HCT116 (cell line): Measurements from ENCODE around the gene ADM5. TPM values are rescaled to one million over a fixed set of nuclear protein-coding genes. Genes with fewer than 3 reads are reported as not detected.

ENCODE experiments used
- ATAC-seq: fragments of 200-7000 bp; cut with Tn5 transposase; 2 replicates; pipeline ENCODE4 v1.9.1; 2020; ENCODE audit warnings: mild to moderate bottlenecking, moderate library complexity
- BruUV-seq: library from RNA; stranded (reverse); fragments of 400-500 nt; replicated peaks from 2 replicates; lab custom pipeline; 2021; lab: Mats Ljungman, UMichigan
- CTCF ChIA-PET: fragments of 300-600 bp; sonication (Branson Sonifier 250); formaldehyde crosslinking; loops from one replicate; lab custom pipeline; 2021; ENCODE audit warnings: antibody characterized with exemption; lab: Charles Lee
- POLR2A ChIA-PET: fragments of 300-600, 350-600 bp; sonication (Branson Sonifier 250); formaldehyde crosslinking; loops from one replicate; lab custom pipeline; 2021; ENCODE audit warnings: antibody characterized with exemption; lab: Charles Lee
- RAD21 ChIA-PET, 2 experiments: fragments of 300-600 bp; sonication (Branson Sonifier 250); formaldehyde crosslinking; loops; one replicate each; lab custom pipeline; 2023; ENCODE audit warnings: low total read pairs in 2 of 2; ENCODE audit not compliant: uncharacterized antibody in 2 of 2, unreplicated experiment in 2 of 2, low non-redundant PET in 1 of 2; lab: Charles Lee
- DNase-seq: peaks from one replicate; pipeline ENCODE4 v3.0.0-alpha.2; 2010; ENCODE audit warnings: low read depth, low spot score
- H2AFZ ChIP-seq: fragments of 200-600 bp; shearing (Covaris generic), sonication (generic); 2 replicates; pipeline ENCODE4 v1.6.1; 2017; ENCODE audit warnings: low read depth, mixed run types, mixed read lengths, antibody characterized with exemption, low read length; ENCODE audit not compliant: poor library complexity, severe bottlenecking
- H3K27ac ChIP-seq: 2 replicates; pipeline ENCODE4 v1.5.1; 2012; ENCODE audit warnings: low read depth, low read length
- H3K27me3 ChIP-seq: fragments of 200-600 bp; sonication (generic); 2 replicates; pipeline ENCODE4 v1.6.1; 2016; ENCODE audit warnings: mixed run types, low read length, mixed read lengths; ENCODE audit not compliant: insufficient read depth
- H3K36me3 ChIP-seq, 2 experiments: fragments of 200-500 bp in 1 of 2; fragments of 200-600 bp in 1 of 2; sonication (Bioruptor generic) in 1 of 2; sonication (generic) in 1 of 2; 2 replicates each; pipeline versions ENCODE4 v1.5.1 to v1.6.1; 2014 to 2016; ENCODE audit warnings: low read length in 2 of 2, inconsistent platforms in 1 of 2, mixed read lengths in 1 of 2, mixed run types in 1 of 2; ENCODE audit not compliant: insufficient read depth in 2 of 2, control insufficient read depth in 1 of 2
- H3K4me1 ChIP-seq, 2 experiments: fragments of 200-600 bp in 1 of 2; sonication (generic) in 1 of 2; 2 replicates each; pipeline versions ENCODE4 v1.5.1 to v1.6.1; 2012 to 2017; ENCODE audit warnings: low read length in 2 of 2, inconsistent platforms in 1 of 2, mild to moderate bottlenecking in 1 of 2, mixed read lengths in 1 of 2, mixed run types in 1 of 2, moderate library complexity in 1 of 2; ENCODE audit not compliant: insufficient read depth in 2 of 2, control insufficient read depth in 1 of 2
- H3K4me2 ChIP-seq: fragments of 200-600 bp; sonication (generic); 2 replicates; pipeline ENCODE4 v1.6.1; 2017; ENCODE audit warnings: mixed run types, low read length, mixed read lengths
- H3K4me3 ChIP-seq, 2 experiments: fragments of 200-600 bp in 1 of 2; sonication (generic) in 1 of 2; replicated peaks in 1 of 2; 2 replicates each; pipeline ENCODE4 v1.5.1; 2011 to 2016; ENCODE audit warnings: low read length in 2 of 2, control low read depth in 1 of 2, low read depth in 1 of 2, mild to moderate bottlenecking in 1 of 2, mixed read lengths in 1 of 2, mixed run types in 1 of 2
- H3K79me2 ChIP-seq: fragments of 200-600 bp; sonication (generic); 2 replicates; pipeline ENCODE4 v1.6.1; 2017; ENCODE audit warnings: mild to moderate bottlenecking, mixed run types, low read length, moderate library complexity, mixed read lengths; ENCODE audit not compliant: insufficient read depth
- H3K9ac ChIP-seq: fragments of 200-600 bp; sonication (generic); 2 replicates; pipeline ENCODE4 v1.6.1; 2016; ENCODE audit warnings: low read length, mixed read lengths
- H3K9me2 ChIP-seq: fragments of 200-600 bp; sonication (generic), shearing (Covaris generic); 2 replicates; pipeline ENCODE4 v1.6.1; 2017; ENCODE audit warnings: mixed run types, mild to moderate bottlenecking, moderate library complexity; ENCODE audit not compliant: insufficient read depth
- H3K9me3 ChIP-seq, 2 experiments: fragments of 200-500 bp in 1 of 2; fragments of 200-600 bp in 1 of 2; sonication (Bioruptor generic) in 1 of 2; sonication (generic) in 1 of 2; 2 replicates each; pipeline ENCODE4 v1.6.1; 2014 to 2017; ENCODE audit warnings: low read length in 2 of 2, mixed read lengths in 2 of 2, inconsistent platforms in 1 of 2, low read depth in 1 of 2, mild to moderate bottlenecking in 1 of 2, mixed run types in 1 of 2, moderate library complexity in 1 of 2; ENCODE audit not compliant: control insufficient read depth in 1 of 2, insufficient read depth in 1 of 2
- H4K20me1 ChIP-seq: fragments of 200-600 bp; sonication (generic), shearing (Covaris generic); 2 replicates; pipeline ENCODE4 v1.6.1; 2017; ENCODE audit warnings: mixed run types, mild to moderate bottlenecking, moderate library complexity; ENCODE audit not compliant: insufficient read depth
- EGR1 ChIP-seq: IDR thresholded peaks from 2 replicates; pipeline ENCODE4 v1.6.1; 2012; ENCODE audit warnings: low read depth
- ELF1 ChIP-seq: IDR thresholded peaks from 2 replicates; pipeline ENCODE4 v1.6.1; 2012; ENCODE audit warnings: low read depth, borderline replicate concordance
- EZH2 ChIP-seq: fragments of 200-600 bp; sonication (generic); IDR thresholded peaks from 2 replicates; pipeline ENCODE4 v1.6.1; 2017; ENCODE audit warnings: antibody characterized with exemption, mixed run types
- EZH2phosphoT487 ChIP-seq: fragments of 200-600 bp; IDR thresholded peaks from 2 replicates; pipeline ENCODE4 v1.6.1; 2018; ENCODE audit warnings: antibody characterized with exemption, borderline replicate concordance
- FOSL1 ChIP-seq: IDR thresholded peaks from 2 replicates; pipeline ENCODE4 v1.6.1; 2012; ENCODE audit warnings: low read depth
- SIN3A ChIP-seq: IDR thresholded peaks from 2 replicates; pipeline ENCODE4 v1.6.1; 2012; ENCODE audit warnings: low read depth
- SP1 ChIP-seq: IDR thresholded peaks from 2 replicates; pipeline ENCODE4 v1.6.1; 2012; ENCODE audit warnings: low read depth
- intact Hi-C: fragments of 100-400 bp; cut with micrococcal nuclease; formaldehyde crosslinking; loops from 2 replicates; pipeline ENCODE4 v1.10.0; 2022
- total RNA-seq: library from RNA; stranded (reverse); gene quantifications from one replicate; pipeline ENCODE4 v1.2.1, GENCODE V29; 2021; ENCODE audit not compliant: unreplicated experiment
- TF ChIP-seq, protein P1 (sequence below): IDR thresholded peaks from 2 replicates; pipeline ENCODE4 v1.6.1; 2011; ENCODE audit warnings: mild to moderate bottlenecking, low read length, moderate library complexity; ENCODE audit not compliant: insufficient replicate concordance; ENCODE audit errors: extremely low read depth
- TF ChIP-seq, protein P2 (sequence below): IDR thresholded peaks from 2 replicates; pipeline ENCODE4 v1.6.1; 2012; ENCODE audit warnings: low read depth

The ADM5 gene
- total RNA-seq, 1 experiment from 2014 or later = 12.1 TPM

DNA sequence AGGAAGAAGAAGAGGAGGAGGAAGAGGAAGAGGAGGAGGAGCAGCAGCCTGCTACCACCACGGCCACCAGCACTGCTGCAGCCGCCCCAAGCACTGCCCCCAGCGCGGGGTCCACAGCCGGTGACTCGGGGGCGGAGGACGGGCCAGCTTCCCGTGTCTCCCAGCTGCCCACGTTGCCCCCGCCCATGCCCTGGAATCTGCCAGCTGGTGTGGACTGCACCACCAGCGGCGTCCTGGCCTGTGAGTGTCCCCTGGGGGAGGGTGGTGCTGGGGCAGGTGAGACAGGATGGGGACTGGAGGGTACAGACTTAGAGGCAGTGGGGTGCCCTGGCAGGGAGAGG lies 36.0 kb upstream of the ADM5 start:
- ATAC-seq = no peak
- POLR2A ChIA-PET = no interaction called here
- Histone ChIP-seq H3K4me2 (no peak overlapping the region), H2AFZ (no peak overlapping the region), H3K27me3 (no peaks in the 10 kb centered on the region), H3K79me2 (peaks cover 24% of the 10 kb centered on the region; the same call in 1 of the 2 replicates), H3K9ac (no peak overlapping the region), H3K4me1 (no peaks in the 10 kb centered on the region)
- no TSS peak for BruUV-seq
- intact Hi-C loops = no loop called here
- RAD21 ChIA-PET = no interaction called here
- TF ChIP-seq FOSL1 (no peak), EZH2 (no peak), SIN3A (no peak), EZH2phosphoT487 (no peak), EGR1 (no peak), ELF1 (no peak), SP1 (no peak)
- TF ChIP-seq, protein P1, sequence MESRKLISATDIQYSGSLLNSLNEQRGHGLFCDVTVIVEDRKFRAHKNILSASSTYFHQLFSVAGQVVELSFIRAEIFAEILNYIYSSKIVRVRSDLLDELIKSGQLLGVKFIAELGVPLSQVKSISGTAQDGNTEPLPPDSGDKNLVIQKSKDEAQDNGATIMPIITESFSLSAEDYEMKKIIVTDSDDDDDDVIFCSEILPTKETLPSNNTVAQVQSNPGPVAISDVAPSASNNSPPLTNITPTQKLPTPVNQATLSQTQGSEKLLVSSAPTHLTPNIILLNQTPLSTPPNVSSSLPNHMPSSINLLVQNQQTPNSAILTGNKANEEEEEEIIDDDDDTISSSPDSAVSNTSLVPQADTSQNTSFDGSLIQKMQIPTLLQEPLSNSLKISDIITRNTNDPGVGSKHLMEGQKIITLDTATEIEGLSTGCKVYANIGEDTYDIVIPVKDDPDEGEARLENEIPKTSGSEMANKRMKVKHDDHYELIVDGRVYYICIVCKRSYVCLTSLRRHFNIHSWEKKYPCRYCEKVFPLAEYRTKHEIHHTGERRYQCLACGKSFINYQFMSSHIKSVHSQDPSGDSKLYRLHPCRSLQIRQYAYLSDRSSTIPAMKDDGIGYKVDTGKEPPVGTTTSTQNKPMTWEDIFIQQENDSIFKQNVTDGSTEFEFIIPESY = no peak
- TF ChIP-seq, protein P2, sequence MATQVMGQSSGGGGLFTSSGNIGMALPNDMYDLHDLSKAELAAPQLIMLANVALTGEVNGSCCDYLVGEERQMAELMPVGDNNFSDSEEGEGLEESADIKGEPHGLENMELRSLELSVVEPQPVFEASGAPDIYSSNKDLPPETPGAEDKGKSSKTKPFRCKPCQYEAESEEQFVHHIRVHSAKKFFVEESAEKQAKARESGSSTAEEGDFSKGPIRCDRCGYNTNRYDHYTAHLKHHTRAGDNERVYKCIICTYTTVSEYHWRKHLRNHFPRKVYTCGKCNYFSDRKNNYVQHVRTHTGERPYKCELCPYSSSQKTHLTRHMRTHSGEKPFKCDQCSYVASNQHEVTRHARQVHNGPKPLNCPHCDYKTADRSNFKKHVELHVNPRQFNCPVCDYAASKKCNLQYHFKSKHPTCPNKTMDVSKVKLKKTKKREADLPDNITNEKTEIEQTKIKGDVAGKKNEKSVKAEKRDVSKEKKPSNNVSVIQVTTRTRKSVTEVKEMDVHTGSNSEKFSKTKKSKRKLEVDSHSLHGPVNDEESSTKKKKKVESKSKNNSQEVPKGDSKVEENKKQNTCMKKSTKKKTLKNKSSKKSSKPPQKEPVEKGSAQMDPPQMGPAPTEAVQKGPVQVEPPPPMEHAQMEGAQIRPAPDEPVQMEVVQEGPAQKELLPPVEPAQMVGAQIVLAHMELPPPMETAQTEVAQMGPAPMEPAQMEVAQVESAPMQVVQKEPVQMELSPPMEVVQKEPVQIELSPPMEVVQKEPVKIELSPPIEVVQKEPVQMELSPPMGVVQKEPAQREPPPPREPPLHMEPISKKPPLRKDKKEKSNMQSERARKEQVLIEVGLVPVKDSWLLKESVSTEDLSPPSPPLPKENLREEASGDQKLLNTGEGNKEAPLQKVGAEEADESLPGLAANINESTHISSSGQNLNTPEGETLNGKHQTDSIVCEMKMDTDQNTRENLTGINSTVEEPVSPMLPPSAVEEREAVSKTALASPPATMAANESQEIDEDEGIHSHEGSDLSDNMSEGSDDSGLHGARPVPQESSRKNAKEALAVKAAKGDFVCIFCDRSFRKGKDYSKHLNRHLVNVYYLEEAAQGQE = no peak
- TF ChIP-seq, all 23 proteins: peak for 0
- Histone ChIP-seq H3K36me3 (peaks cover 36 to 44% of the 10 kb centered on the region in 2 experiments; a peak in 3 of 4 replicates), H3K27ac (no peak overlapping the region), H3K9me2 (no peaks in the 10 kb centered on the region), H4K20me1 (no peaks in the 10 kb centered on the region), H3K9me3 (no peaks in the 10 kb centered on the region), H3K4me3 (no peak overlapping the region)
- CTCF ChIA-PET = no interaction called here
- no peak for DNase-seq
